Neural cell (in vitro differentiated cells): ENCODE data around the gene TMEM123. TPM values are rescaled to one million over a fixed set of nuclear protein-coding genes. Genes with fewer than 3 reads are reported as not detected.

Experiments
- H2AFZ ChIP-seq: fragments of 200-600, 300-800 bp; sonication (generic), shearing (Covaris generic); 2 replicates; pipeline ENCODE4 v1.6.0; 2014; ENCODE audit warnings: low read depth, mild to moderate bottlenecking, antibody characterized with exemption, low read length, moderate library complexity
- H3F3A ChIP-seq: fragments of 200-600 bp; shearing (Covaris generic); 2 replicates; pipeline ENCODE4 v1.6.1; 2016; ENCODE audit warnings: mild to moderate bottlenecking, moderate library complexity, mixed read lengths, antibody characterized with exemption, low read length; ENCODE audit not compliant: insufficient read depth, poor library complexity, severe bottlenecking
- H3K27ac ChIP-seq: fragments of 200-600, 300-800 bp; sonication (generic), shearing (Covaris generic); 2 replicates; pipeline ENCODE4 v1.5.1; 2014; ENCODE audit warnings: mild to moderate bottlenecking, low read length, moderate library complexity
- H3K27me3 ChIP-seq: fragments of 300-800, 200-600 bp; sonication (generic), shearing (Covaris generic); 2 replicates; pipeline ENCODE4 v1.6.0; 2014; ENCODE audit warnings: mild to moderate bottlenecking, low read depth, low read length, moderate library complexity; ENCODE audit not compliant: insufficient read depth
- H3K36me3 ChIP-seq: fragments of 300-800, 200-600 bp; sonication (generic), shearing (Covaris generic); 2 replicates; pipeline ENCODE4 v1.5.1; 2014; ENCODE audit warnings: mild to moderate bottlenecking, antibody characterized with exemption, low read length, moderate library complexity; ENCODE audit not compliant: insufficient read depth
- H3K4me2 ChIP-seq: fragments of 300-800, 200-600 bp; sonication (generic), shearing (Covaris generic); 2 replicates; pipeline ENCODE4 v1.6.0; 2014; ENCODE audit warnings: mild to moderate bottlenecking, low read length
- H3K4me3 ChIP-seq: fragments of 300-800, 200-600 bp; sonication (generic), shearing (Covaris generic); 2 replicates; pipeline ENCODE4 v1.5.1; 2014; ENCODE audit warnings: mild to moderate bottlenecking, low read length, moderate library complexity
- H3K79me2 ChIP-seq: fragments of 200-600 bp; shearing (Covaris generic); replicated peaks from 2 replicates; pipeline ENCODE4 v1.6.0; 2014; ENCODE audit warnings: mild to moderate bottlenecking, low read length, moderate library complexity; ENCODE audit not compliant: insufficient read depth
- H3K9ac ChIP-seq: fragments of 300-800, 200-600 bp; sonication (generic), shearing (Covaris generic); 2 replicates; pipeline ENCODE4 v1.6.1; 2016; ENCODE audit warnings: mild to moderate bottlenecking, low read length, mixed read lengths
- H3K9me2 ChIP-seq: fragments of 200-600 bp; shearing (Covaris generic); 2 replicates; pipeline ENCODE4 v1.6.1; 2016; ENCODE audit warnings: mild to moderate bottlenecking, low read length, mixed read lengths; ENCODE audit not compliant: insufficient read depth
- H3K9me3 ChIP-seq: fragments of 200-600, 300-800 bp; sonication (generic), shearing (Covaris generic); 2 replicates; pipeline ENCODE4 v1.6.1; 2016; ENCODE audit warnings: mild to moderate bottlenecking, mixed run types, low read length, moderate library complexity, mixed read lengths
- H4K20me1 ChIP-seq: fragments of 200-600 bp; shearing (Covaris generic); 2 replicates; pipeline ENCODE4 v1.6.1; 2016; ENCODE audit warnings: mild to moderate bottlenecking, mixed run types; ENCODE audit not compliant: insufficient read depth
- CTCF ChIP-seq: fragments of 450-650 bp; IDR thresholded peaks from 2 replicates; pipeline ENCODE4 v1.5.1; 2014; ENCODE audit warnings: antibody characterized with exemption, mild to moderate bottlenecking, moderate library complexity; ENCODE audit not compliant: poor library complexity, severe bottlenecking
- EP300 ChIP-seq: fragments of 450-650 bp; conservative IDR thresholded peaks from 2 replicates; pipeline ENCODE4 v1.6.1; 2014; ENCODE audit warnings: antibody characterized with exemption, mild to moderate bottlenecking, moderate library complexity; ENCODE audit not compliant: poor library complexity, severe bottlenecking
- EZH2 ChIP-seq: fragments of 200-600, 300-800 bp; shearing (Covaris generic), sonication (generic); IDR thresholded peaks from 2 replicates; pipeline ENCODE4 v1.6.1; 2014; ENCODE audit warnings: antibody characterized with exemption, low read length, borderline replicate concordance, mild to moderate bottlenecking; ENCODE audit not compliant: insufficient read depth, poor library complexity, severe bottlenecking
- MXI1 ChIP-seq: fragments of 450-650 bp; conservative IDR thresholded peaks from 2 replicates; pipeline ENCODE4 v1.6.1; 2014; ENCODE audit warnings: antibody characterized with exemption, mild to moderate bottlenecking; ENCODE audit not compliant: poor library complexity, severe bottlenecking
- POLR2AphosphoS5 ChIP-seq: IDR thresholded peaks from 2 replicates; pipeline ENCODE4 v1.6.1; 2012
- RAD21 ChIP-seq: fragments of 450-650 bp; conservative IDR thresholded peaks from 2 replicates; pipeline ENCODE4 v1.6.1; 2014; ENCODE audit warnings: antibody characterized with exemption, mild to moderate bottlenecking, moderate library complexity
- REST ChIP-seq: IDR thresholded peaks from 2 replicates; pipeline ENCODE4 v1.6.1; 2012; ENCODE audit warnings: borderline replicate concordance
- SMC3 ChIP-seq: fragments of 450-650 bp; conservative IDR thresholded peaks from 2 replicates; pipeline ENCODE4 v1.6.1; 2014; ENCODE audit warnings: antibody characterized with exemption, mild to moderate bottlenecking, moderate library complexity; ENCODE audit not compliant: poor library complexity
- TAF1 ChIP-seq: IDR thresholded peaks from 2 replicates; pipeline ENCODE4 v1.6.1; 2012; ENCODE audit warnings: low read depth
- polyA plus RNA-seq: library from polyadenylated mRNA; depleted of rRNA; stranded (reverse); fragments of >200 nt; gene quantifications from 2 replicates; pipeline ENCODE4 v1.2.3, GENCODE V29; 2014

The TMEM123 gene
- polyA plus RNA-seq, 1 donor from 2014 or later: 7.7 TPM

- H3K9me3 ChIP-seq: no peaks in the 10 kb centered on the region
- H3K27ac ChIP-seq: no peak overlapping the region
- no peaks in the 10 kb centered on the region for H3K27me3 ChIP-seq
- H3K4me3 ChIP-seq: no peak overlapping the region
- TF ChIP-seq REST (no peak), CTCF (no peak), EP300 (no peak), SMC3 (no peak), POLR2AphosphoS5 (no peak), RAD21 (no peak), MXI1 (no peak), EZH2 (no peak), TAF1 (no peak)
- H3K36me3 ChIP-seq: no peaks in the 10 kb centered on the region
- no peaks in the 10 kb centered on the region for H3F3A ChIP-seq
- H3K79me2 ChIP-seq: peaks cover 2% of the 10 kb centered on the region
- no peak overlapping the region for H3K9ac ChIP-seq
- H3K4me2 ChIP-seq: no peak overlapping the region
- no peaks in the 10 kb centered on the region for H4K20me1 ChIP-seq
- H3K9me2 ChIP-seq: no peaks in the 10 kb centered on the region
- H2AFZ ChIP-seq: no peak overlapping the region
Measured at GRCh38 chr11:102426570-102426969, 26.0 kb downstream of the TMEM123 start.

GRCh38 chr11:102426000-102426399 is 26.6 kb downstream of the TMEM123 start:
- Histone ChIP-seq H2AFZ (no peak overlapping the region), H3K79me2 (peaks cover 1% of the 10 kb centered on the region), H3K9me2 (no peaks in the 10 kb centered on the region), H3K4me3 (no peak overlapping the region), H3K27me3 (no peaks in the 10 kb centered on the region), H3K9me3 (no peaks in the 10 kb centered on the region), H3K9ac (no peak overlapping the region), H3K4me2 (no peak overlapping the region), H3F3A (no peaks in the 10 kb centered on the region), H3K36me3 (no peaks in the 10 kb centered on the region), H3K27ac (no peak overlapping the region), H4K20me1 (no peaks in the 10 kb centered on the region)
- no peak for TF ChIP-seq MXI1
- TF ChIP-seq RAD21: no peak
- no peak for TF ChIP-seq REST
- TF ChIP-seq EZH2: no peak
- no peak for TF ChIP-seq CTCF
- TF ChIP-seq TAF1: no peak
- TF ChIP-seq EP300: no peak
- TF ChIP-seq POLR2AphosphoS5: no peak
